ENCODE data around the gene MYL2. TPM values are rescaled to one million over a fixed set of nuclear protein-coding genes. Genes with fewer than 3 reads are reported as not detected.
"Not testable (repeated sequence)": the region's sequence is repeated elsewhere in the genome, so short reads cannot be mapped to it uniquely, and the experiment has no call there.

Gene MYL2
- total and polyA plus RNA-seq, 9 of the 15 experiments (the other 6 are each of a cell fraction or from before 2014, with no cell fraction given): not detected

- intact Hi-C loops (cut with micrococcal nuclease); H3K79me2 ChIP-seq (ENCODE audit: control insufficient read depth, insufficient read depth, low read length); H3K9me1 ChIP-seq (ENCODE audit: control insufficient read depth, insufficient read depth, low read length); H3K36me3 ChIP-seq (ENCODE audit: control insufficient read depth, insufficient read depth, low read length); H4K20me1 ChIP-seq (replicated peaks; ENCODE audit: control insufficient read depth, insufficient read depth, low read length); in situ Hi-C loops (cut with MboI); POLR2A ChIA-PET; H3K9ac ChIP-seq (ENCODE audit: insufficient read depth in 1 of 2, low read depth in 2 of 2, low read length in 2 of 2); H3K9me3 ChIP-seq (replicated peaks; ENCODE audit: control insufficient read depth, insufficient read depth, low read depth, low read length); H3K4me1 ChIP-seq (replicated peaks in 1 of 2; ENCODE audit: control insufficient read depth in 2 of 2, insufficient read depth in 2 of 2, low read length in 2 of 2); DNase-seq (ENCODE audit: extremely low read depth in 1 of 4, low spot score in 3 of 4); H3K4me3 ChIP-seq; ATAC-seq; H3K4me2 ChIP-seq (ENCODE audit: insufficient read depth, low read length); H3K27me3 ChIP-seq (ENCODE audit: control insufficient read depth in 2 of 2, insufficient read depth in 2 of 2, low read length in 2 of 2); FAIRE-seq; H3K27ac ChIP-seq (ENCODE audit: extremely low read depth, low read depth, low read length); H2AFZ ChIP-seq (ENCODE audit: low read depth, low read length); BruUV-seq (replicated peaks); CTCF ChIA-PET (ENCODE audit: low intra/inter-chr PET ratio): not testable (repeated sequence)
- WGBS (ENCODE audit: insufficient coverage, low coverage, missing lambda C conversion rate): 0% methylated on average over 1 of the region's 31 CpGs
Measured at GRCh38 chr12:110950466-110950865, 30.1 kb upstream of the MYL2 start.

- DNase-seq (ENCODE audit: extremely low read depth in 1 of 4, low spot score in 3 of 4) (no peak), ATAC-seq (no peak), FAIRE-seq (no peak)
- ChIA-PET CTCF (ENCODE audit: low intra/inter-chr PET ratio) (no interaction called here), POLR2A (no interaction called here)
- no peaks in the 10 kb centered on the region for H3K9me1 ChIP-seq (ENCODE audit: control insufficient read depth, insufficient read depth, low read length)
- H3K4me1 ChIP-seq (replicated peaks in 1 of 2; ENCODE audit: control insufficient read depth in 2 of 2, insufficient read depth in 2 of 2, low read length in 2 of 2): no peaks in the 10 kb centered on the region
- H3K27ac ChIP-seq (ENCODE audit: extremely low read depth, low read depth, low read length): no peak overlapping the region
- 0% methylated on average over 2 of the region's 2 CpGs for WGBS (ENCODE audit: insufficient coverage, low coverage, missing lambda C conversion rate)
- H2AFZ ChIP-seq (ENCODE audit: low read depth, low read length): no peak overlapping the region
- H3K9ac ChIP-seq (ENCODE audit: insufficient read depth in 1 of 2, low read depth in 2 of 2, low read length in 2 of 2): no peak overlapping the region
- no peak overlapping the region for H3K4me2 ChIP-seq (ENCODE audit: insufficient read depth, low read length)
- no TSS peak for BruUV-seq (replicated peaks)
- H3K27me3 ChIP-seq (ENCODE audit: control insufficient read depth in 2 of 2, insufficient read depth in 2 of 2, low read length in 2 of 2): no peaks in the 10 kb centered on the region
- H4K20me1 ChIP-seq (replicated peaks; ENCODE audit: control insufficient read depth, insufficient read depth, low read length): no peaks in the 10 kb centered on the region
- in situ Hi-C loops (cut with MboI): no loop called here
- no peaks in the 10 kb centered on the region for H3K36me3 ChIP-seq (ENCODE audit: control insufficient read depth, insufficient read depth, low read length)
- intact Hi-C loops (cut with micrococcal nuclease): no loop called here
- no peaks in the 10 kb centered on the region for H3K9me3 ChIP-seq (replicated peaks; ENCODE audit: control insufficient read depth, insufficient read depth, low read depth, low read length)
- H3K4me3 ChIP-seq: no peak overlapping the region
- H3K79me2 ChIP-seq (ENCODE audit: control insufficient read depth, insufficient read depth, low read length): no peaks in the 10 kb centered on the region
- TF ChIP-seq MGA (IDR thresholded peaks at IDR 0.05) (no peak), SNRNP70 (optimal IDR thresholded peaks at IDR 0.05; ENCODE audit: low read depth, low read length) (no peak), CHD4 (IDR thresholded peaks at IDR 0.05; ENCODE audit: insufficient read depth, insufficient replicate concordance, low read depth, low read length, poor library complexity, severe bottlenecking) (no peak), CCNT2 (IDR thresholded peaks at IDR 0.05; ENCODE audit: borderline replicate concordance, extremely low read depth, insufficient read length, low read depth, low read length) (no peak)
Measured at GRCh38 chr12:110948041-110948440, 27.7 kb upstream of the MYL2 start.
